ENCODE measurements around the gene NUP210. TPM values are rescaled to one million over a fixed set of nuclear protein-coding genes. Genes with fewer than 3 reads are reported as not detected.

NUP210 gene
- total RNA-seq, 1 donor from 2014 or later = 1.4 TPM

DNA sequence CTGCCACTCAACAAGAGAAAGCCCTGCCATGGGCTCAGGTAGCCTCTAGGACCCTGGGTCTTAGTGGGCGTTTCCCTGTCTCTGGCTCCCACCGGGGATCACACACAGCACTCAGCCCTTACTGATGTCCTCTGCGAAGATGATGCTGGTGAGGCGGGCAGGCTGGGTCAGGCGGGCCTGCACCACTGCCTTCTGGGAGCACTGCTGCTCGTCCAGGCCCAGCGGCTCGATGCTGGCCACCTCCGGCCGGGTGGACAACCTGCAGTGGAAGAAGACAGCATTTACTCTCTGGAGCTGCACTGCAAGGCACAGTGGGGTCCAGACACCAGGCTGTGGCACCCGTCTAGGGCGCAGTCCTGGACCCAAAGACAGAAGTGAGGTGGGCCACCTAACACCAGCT lies 20.5 kb downstream of the NUP210 start:
- H3K27ac Mint-ChIP-seq (ENCODE audit: unreplicated experiment) = no peak overlapping the region
- H3K4me3 Mint-ChIP-seq (ENCODE audit: unreplicated experiment) = no peak overlapping the region
- no peak for DNase-seq (ENCODE audit: extremely low spot score, unreplicated experiment)
- TF ChIP-seq, protein P1, sequence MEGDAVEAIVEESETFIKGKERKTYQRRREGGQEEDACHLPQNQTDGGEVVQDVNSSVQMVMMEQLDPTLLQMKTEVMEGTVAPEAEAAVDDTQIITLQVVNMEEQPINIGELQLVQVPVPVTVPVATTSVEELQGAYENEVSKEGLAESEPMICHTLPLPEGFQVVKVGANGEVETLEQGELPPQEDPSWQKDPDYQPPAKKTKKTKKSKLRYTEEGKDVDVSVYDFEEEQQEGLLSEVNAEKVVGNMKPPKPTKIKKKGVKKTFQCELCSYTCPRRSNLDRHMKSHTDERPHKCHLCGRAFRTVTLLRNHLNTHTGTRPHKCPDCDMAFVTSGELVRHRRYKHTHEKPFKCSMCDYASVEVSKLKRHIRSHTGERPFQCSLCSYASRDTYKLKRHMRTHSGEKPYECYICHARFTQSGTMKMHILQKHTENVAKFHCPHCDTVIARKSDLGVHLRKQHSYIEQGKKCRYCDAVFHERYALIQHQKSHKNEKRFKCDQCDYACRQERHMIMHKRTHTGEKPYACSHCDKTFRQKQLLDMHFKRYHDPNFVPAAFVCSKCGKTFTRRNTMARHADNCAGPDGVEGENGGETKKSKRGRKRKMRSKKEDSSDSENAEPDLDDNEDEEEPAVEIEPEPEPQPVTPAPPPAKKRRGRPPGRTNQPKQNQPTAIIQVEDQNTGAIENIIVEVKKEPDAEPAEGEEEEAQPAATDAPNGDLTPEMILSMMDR (IDR thresholded peaks at IDR 0.05) = no peak
- no peaks in the 10 kb centered on the region for H3K36me3 Mint-ChIP-seq (ENCODE audit: unreplicated experiment)
- no peaks in the 10 kb centered on the region for H3K9me3 Mint-ChIP-seq (ENCODE audit: unreplicated experiment)
- H3K27me3 Mint-ChIP-seq (ENCODE audit: unreplicated experiment) = no peaks in the 10 kb centered on the region
- H3K4me1 Mint-ChIP-seq (ENCODE audit: unreplicated experiment) = no peaks in the 10 kb centered on the region

DNA sequence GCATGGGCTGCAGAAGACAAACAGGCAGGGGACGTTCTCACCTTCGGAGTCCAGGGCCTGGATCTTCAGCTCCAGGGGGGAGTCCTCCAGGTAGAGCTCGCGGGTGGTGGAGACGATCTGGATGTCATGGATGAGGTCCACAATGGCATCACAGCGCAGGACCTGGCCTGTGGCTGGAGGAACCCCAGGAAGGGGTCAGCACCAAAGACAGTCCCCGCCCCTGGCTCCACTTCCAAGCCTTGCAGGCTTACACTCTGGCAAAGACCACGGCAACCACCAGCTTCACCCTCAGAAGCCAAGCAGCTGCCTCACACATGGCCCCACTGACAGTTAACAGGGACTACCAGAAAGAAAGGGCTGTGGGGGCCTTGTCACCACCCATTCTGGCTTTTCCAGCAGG lies 22.8 kb downstream of the NUP210 start:
- no peak for DNase-seq (ENCODE audit: extremely low spot score, unreplicated experiment)
- TF ChIP-seq, protein P1 (IDR thresholded peaks at IDR 0.05) = no peak
- Mint-ChIP-seq H3K27me3 (ENCODE audit: unreplicated experiment) (no peaks in the 10 kb centered on the region), H3K36me3 (ENCODE audit: unreplicated experiment) (no peaks in the 10 kb centered on the region), H3K9me3 (ENCODE audit: unreplicated experiment) (no peaks in the 10 kb centered on the region), H3K4me1 (ENCODE audit: unreplicated experiment) (no peaks in the 10 kb centered on the region), H3K4me3 (ENCODE audit: unreplicated experiment) (no peak overlapping the region), H3K27ac (ENCODE audit: unreplicated experiment) (no peak overlapping the region)

DNA sequence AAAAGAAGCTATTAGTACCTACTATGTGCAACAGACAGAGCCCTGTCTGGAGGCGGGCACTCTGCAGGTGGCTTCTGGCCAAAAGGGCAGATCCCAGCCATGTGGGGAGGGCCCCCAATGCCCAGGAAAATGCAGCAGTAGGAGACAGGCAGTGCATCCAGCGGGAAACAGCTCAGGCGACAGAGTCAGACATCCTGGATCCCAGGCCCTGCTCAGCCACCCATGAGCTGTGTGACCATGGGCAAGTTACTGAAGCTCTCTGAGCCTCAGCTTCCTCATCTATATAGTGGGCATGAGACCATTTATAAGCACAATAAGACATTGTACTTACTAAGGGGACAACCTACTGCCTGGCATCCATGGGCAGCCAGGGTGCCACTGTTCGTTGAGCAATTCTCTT lies 25.8 kb downstream of the NUP210 start:
- no peaks in the 10 kb centered on the region for H3K9me3 Mint-ChIP-seq (ENCODE audit: unreplicated experiment)
- TF ChIP-seq, protein P1 (IDR thresholded peaks at IDR 0.05) = no peak
- H3K27me3 Mint-ChIP-seq (ENCODE audit: unreplicated experiment) = no peaks in the 10 kb centered on the region
- H3K4me3 Mint-ChIP-seq (ENCODE audit: unreplicated experiment) = no peak overlapping the region
- no peak for DNase-seq (ENCODE audit: extremely low spot score, unreplicated experiment)
- H3K36me3 Mint-ChIP-seq (ENCODE audit: unreplicated experiment) = peaks cover 2% of the 10 kb centered on the region
- H3K4me1 Mint-ChIP-seq (ENCODE audit: unreplicated experiment) = no peaks in the 10 kb centered on the region
- H3K27ac Mint-ChIP-seq (ENCODE audit: unreplicated experiment) = no peak overlapping the region

DNA sequence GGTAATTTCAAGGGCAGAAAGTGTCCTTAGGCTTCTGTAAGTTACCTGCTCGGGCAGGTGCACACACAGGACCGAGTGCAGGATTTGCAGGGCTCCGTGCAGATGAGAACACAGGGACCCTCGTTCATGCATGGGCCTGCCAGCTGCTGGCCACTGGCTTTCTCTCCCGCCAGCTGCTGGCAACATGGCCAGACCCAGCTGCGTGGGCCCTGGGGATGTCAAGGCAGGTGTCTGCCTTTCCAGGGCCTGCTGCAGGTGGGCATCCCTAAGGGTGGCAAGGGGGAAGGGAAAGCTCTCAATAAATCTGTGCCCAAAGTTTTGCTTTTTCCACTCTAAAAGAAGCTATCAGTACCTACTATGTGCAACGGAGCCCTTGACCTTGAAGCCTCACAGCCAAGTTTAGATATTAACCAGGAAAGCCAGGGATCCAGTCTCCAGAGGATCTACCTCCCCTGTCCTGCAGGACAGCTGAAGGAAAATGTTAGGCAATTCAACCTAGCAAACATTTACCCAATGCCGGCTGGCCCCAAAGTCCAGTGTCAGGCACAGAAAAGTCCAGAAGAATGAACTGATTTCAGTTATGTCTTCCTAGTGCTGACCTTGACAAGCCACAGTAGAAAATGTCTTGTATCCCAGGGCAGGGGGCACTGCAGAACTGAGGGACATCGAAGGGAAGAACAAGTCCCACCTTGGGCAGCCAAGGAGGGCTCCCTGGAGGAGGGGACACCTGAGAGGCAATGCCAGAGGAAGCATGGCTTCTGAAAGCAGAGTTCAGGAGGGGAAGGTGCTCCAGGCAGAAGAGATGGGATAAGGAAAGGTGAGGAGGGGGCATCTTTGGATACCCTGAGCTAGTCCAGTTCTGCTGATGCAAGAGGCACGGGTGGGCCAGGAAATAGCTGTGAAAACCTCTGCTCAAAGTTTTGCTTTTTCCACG lies 26.4 kb downstream of the NUP210 start:
- TF ChIP-seq, protein P1 (IDR thresholded peaks at IDR 0.05) = no peak
- DNase-seq (ENCODE audit: extremely low spot score, unreplicated experiment) = no peak
- no peaks in the 10 kb centered on the region for H3K27me3 Mint-ChIP-seq (ENCODE audit: unreplicated experiment)
- H3K4me1 Mint-ChIP-seq (ENCODE audit: unreplicated experiment) = no peaks in the 10 kb centered on the region
- H3K4me3 Mint-ChIP-seq (ENCODE audit: unreplicated experiment) = no peak overlapping the region
- H3K9me3 Mint-ChIP-seq (ENCODE audit: unreplicated experiment) = no peaks in the 10 kb centered on the region
- peaks cover 2% of the 10 kb centered on the region for H3K36me3 Mint-ChIP-seq (ENCODE audit: unreplicated experiment)
- H3K27ac Mint-ChIP-seq (ENCODE audit: unreplicated experiment) = no peak overlapping the region

DNA sequence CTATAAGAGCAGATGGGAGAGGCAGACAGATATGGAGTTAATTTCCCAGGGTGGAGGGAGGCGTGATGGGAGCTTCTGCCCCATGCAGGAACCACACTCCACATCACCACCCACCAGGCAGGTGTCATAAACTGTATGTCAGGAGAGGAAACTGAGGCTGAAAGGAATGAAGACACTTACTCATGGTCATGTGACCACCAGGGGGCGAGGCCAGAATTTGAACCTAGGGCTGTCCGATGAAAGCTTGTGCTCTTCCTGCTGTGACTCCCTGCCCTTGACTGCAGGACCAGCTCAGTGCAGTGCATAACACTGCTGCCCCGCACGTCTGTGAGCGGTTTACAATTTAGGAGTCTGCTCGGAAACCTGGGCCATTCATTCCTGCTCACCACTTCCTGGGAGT lies 28.8 kb downstream of the NUP210 start:
- Mint-ChIP-seq H3K27ac (ENCODE audit: unreplicated experiment) (no peak overlapping the region), H3K27me3 (ENCODE audit: unreplicated experiment) (no peaks in the 10 kb centered on the region), H3K9me3 (ENCODE audit: unreplicated experiment) (no peaks in the 10 kb centered on the region), H3K4me3 (ENCODE audit: unreplicated experiment) (no peak overlapping the region), H3K4me1 (ENCODE audit: unreplicated experiment) (no peaks in the 10 kb centered on the region), H3K36me3 (ENCODE audit: unreplicated experiment) (peaks cover 2% of the 10 kb centered on the region)
- TF ChIP-seq, protein P1 (IDR thresholded peaks at IDR 0.05) = no peak
- DNase-seq (ENCODE audit: extremely low spot score, unreplicated experiment) = no peak
